ENCODE results near the gene SLC25A52. TPM values are rescaled to one million over a fixed set of nuclear protein-coding genes. Genes with fewer than 3 reads are reported as not detected.
A peak's percentile ranks its signal among the peaks of the same experiment; 100 is the strongest.

The SLC25A52 gene
- total and polyA plus RNA-seq, 9 of the 15 experiments (the other 6 are each of a cell fraction or from before 2014, with no cell fraction given), result not detected

DNA sequence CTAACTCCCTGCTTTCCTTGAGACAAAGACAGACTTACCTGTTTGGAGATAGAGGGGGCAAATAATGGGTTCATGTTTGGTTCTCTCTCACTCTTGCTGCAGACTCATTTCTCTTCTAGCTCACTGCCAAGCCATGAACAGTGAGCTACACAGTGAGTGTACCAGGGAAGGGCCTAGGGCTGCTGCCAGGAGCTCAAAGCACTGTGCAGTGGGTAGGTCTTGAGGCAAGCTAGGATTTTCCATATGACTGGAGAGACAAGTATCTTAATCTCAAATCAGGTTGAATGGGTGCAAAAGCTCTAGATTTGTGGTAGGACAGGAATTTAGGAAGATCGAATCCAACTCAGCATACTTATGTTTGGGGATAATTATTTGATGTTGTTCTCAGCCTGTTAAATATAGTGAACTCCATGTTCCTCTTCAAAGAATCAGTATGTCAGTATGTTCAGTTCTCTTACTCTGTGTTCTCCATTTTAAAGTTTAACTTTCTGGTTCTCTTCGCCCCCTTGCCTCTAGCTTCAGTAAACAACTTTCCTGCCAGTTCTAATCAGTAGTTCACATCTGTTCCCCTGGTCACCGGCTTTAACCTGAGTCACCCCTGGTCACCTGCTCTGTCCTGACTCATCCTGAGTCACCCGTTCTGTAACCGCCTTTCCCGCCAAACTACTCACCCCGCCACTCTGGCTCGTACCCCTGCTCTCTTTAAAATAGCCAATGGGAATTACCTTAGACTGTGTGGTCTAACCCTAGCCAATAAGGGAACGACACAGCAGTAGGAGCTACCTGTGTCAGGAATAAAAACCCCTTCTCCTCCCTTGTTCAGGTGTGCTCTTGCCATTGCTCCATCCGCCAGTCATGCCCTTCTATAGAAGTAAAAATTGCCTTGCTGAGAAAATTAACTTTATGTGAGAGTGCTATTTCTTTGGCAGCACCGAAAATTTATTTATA is 21.9 kb downstream of the SLC25A52 start (continued):
- 0 out of 2 replicates have a peak, but pooled peaks have one; percentile 10 for TF ChIP-seq EHMT2 (IDR thresholded peaks at IDR 0.05)

DNA sequence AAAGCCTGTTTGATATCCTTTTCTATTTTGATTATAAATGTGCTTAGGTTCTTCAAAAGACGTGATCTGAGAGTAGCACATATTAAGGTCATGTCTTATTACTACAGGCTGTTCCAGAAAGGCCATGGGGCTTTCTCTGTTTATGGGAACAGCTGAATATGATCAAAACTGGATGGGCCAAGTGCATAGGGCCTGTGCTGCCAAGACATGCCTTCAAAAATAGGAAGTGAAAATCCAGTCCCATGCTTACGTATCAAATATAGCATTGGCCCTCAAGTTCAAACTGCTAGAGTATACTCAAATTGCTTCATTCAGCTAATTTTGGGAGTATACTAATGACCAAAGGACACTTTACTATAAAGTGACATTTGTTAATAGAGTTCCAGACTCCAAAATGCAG is 24.1 kb downstream of the SLC25A52 start:
- no peaks in the 10 kb centered on the region for H3K79me2 ChIP-seq (ENCODE audit: control insufficient read depth, insufficient read depth, low read length)
- no peaks in the 10 kb centered on the region for H3K36me3 ChIP-seq (ENCODE audit: control insufficient read depth, insufficient read depth, low read length)
- H3K9ac ChIP-seq (ENCODE audit: insufficient read depth in 1 of 2, low read depth in 2 of 2, low read length in 2 of 2), result no peak overlapping the region
- H3K9me1 ChIP-seq (ENCODE audit: control insufficient read depth, insufficient read depth, low read length), result no peaks in the 10 kb centered on the region
- FAIRE-seq, result no peak
- CTCF ChIA-PET (ENCODE audit: low intra/inter-chr PET ratio), result no interaction called here
- POLR2A ChIA-PET, result interaction anchor here (0.9 to 2.4 kb wide), 2 partner anchors 9 to 12 kb away, joined by 4 to 9 read pairs; no protein-coding TSS in a partner anchor
- no peaks in the 10 kb centered on the region for H4K20me1 ChIP-seq (replicated peaks; ENCODE audit: control insufficient read depth, insufficient read depth, low read length)
- TF ChIP-seq RBM25 (IDR thresholded peaks at IDR 0.05; ENCODE audit: low read depth, low read length, severe bottlenecking) (no peak), HDAC8 (tag; IDR thresholded peaks at IDR 0.05) (no peak), IRF2 (CRISPR knock-in tag; IDR thresholded peaks at IDR 0.05) (no peak), POLR2AphosphoS5 (IDR thresholded peaks at IDR 0.05; ENCODE audit: control insufficient read depth, insufficient read depth, low read depth, low read length) (no peak), ZNF184 (CRISPR knock-in tag; IDR thresholded peaks at IDR 0.05) (no peak)
- TF ChIP-seq, protein P1, sequence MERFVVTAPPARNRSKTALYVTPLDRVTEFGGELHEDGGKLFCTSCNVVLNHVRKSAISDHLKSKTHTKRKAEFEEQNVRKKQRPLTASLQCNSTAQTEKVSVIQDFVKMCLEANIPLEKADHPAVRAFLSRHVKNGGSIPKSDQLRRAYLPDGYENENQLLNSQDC (CRISPR knock-in tag; IDR thresholded peaks at IDR 0.05), result no peak
- H3K4me3 ChIP-seq, result no peak overlapping the region
- no peak for ATAC-seq
- H3K27ac ChIP-seq (ENCODE audit: extremely low read depth, low read depth, low read length), result no peak overlapping the region
- intact Hi-C loops (cut with micrococcal nuclease), result no loop called here
- no peak for DNase-seq (ENCODE audit: extremely low read depth in 1 of 4, low spot score in 3 of 4)
- peaks cover 0 to 7% of the 10 kb centered on the region in 2 experiments; a peak in 2 of 5 replicates for H3K4me1 ChIP-seq (replicated peaks in 1 of 2; ENCODE audit: control insufficient read depth in 2 of 2, insufficient read depth in 2 of 2, low read length in 2 of 2)
- H3K27me3 ChIP-seq (ENCODE audit: control insufficient read depth in 2 of 2, insufficient read depth in 2 of 2, low read length in 2 of 2), result no peaks in the 10 kb centered on the region
- 0 out of 2 replicates have a peak overlapping the region, but pooled peaks have one; percentile 1 for H2AFZ ChIP-seq (ENCODE audit: low read depth, low read length)
- H3K4me2 ChIP-seq (ENCODE audit: insufficient read depth, low read length), result no peak overlapping the region
- in situ Hi-C loops (cut with MboI), result no loop called here
- H3K9me3 ChIP-seq (replicated peaks; ENCODE audit: control insufficient read depth, insufficient read depth, low read depth, low read length), result peaks cover 15% of the 10 kb centered on the region
- WGBS (ENCODE audit: insufficient coverage, low coverage, missing lambda C conversion rate), result 67% methylated on average over 2 of the region's 2 CpGs
- BruUV-seq (replicated peaks), result no TSS peak

Data from K562 (cell line).